Neuron (in vitro differentiated cells): ENCODE measurements around the gene TIAM2.

Experiments used
- H2AFZ ChIP-seq: one replicate; pipeline ENCODE4 v1.6.1; 2013; ENCODE audit warnings: low read depth, mild to moderate bottlenecking, inconsistent platforms, low read length, moderate library complexity
- H3K27me3 ChIP-seq: one replicate; pipeline ENCODE4 v1.6.1; 2013; ENCODE audit warnings: low read length; ENCODE audit not compliant: insufficient read depth
- H3K36me3 ChIP-seq: one replicate; pipeline ENCODE4 v1.6.1; 2013; ENCODE audit warnings: low read length; ENCODE audit not compliant: insufficient read depth
- H3K4me1 ChIP-seq: one replicate; pipeline ENCODE4 v1.6.1; 2013; ENCODE audit warnings: low read length; ENCODE audit not compliant: insufficient read depth
- H3K4me3 ChIP-seq: 2 replicates; pipeline ENCODE4 v1.5.1; 2013; ENCODE audit warnings: mild to moderate bottlenecking, low read length, moderate library complexity
- H3K9me3 ChIP-seq: one replicate; pipeline ENCODE4 v1.6.1; 2013; ENCODE audit warnings: low read length

The TIAM2 gene

DNA sequence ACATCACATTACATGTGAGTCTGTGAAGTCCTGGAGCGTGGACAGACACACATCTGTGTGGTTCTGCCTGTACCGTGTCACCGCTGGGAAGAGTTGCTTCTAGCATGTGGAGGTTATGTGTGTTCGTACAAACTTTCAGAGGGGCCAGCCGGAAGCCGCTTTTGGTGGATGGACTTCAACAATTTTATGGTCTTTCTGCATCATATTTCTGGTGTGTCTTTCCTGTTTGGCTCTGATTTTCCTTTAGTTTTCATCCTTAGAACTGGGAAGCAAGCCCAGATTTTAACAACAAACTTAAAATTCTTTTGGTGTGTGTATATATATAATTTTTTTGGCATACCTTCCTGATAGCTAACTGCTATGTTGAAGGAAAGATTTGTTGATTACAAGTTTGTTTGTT is 71.2 kb downstream of the TIAM2 start:
- no peaks in the 10 kb centered on the region for H3K27me3 ChIP-seq
- H3K4me3 ChIP-seq, result no peak overlapping the region
- H3K9me3 ChIP-seq, result no peaks in the 10 kb centered on the region
- H3K36me3 ChIP-seq, result no peaks in the 10 kb centered on the region
- H3K4me1 ChIP-seq, result no peaks in the 10 kb centered on the region
- no peak overlapping the region for H2AFZ ChIP-seq

DNA sequence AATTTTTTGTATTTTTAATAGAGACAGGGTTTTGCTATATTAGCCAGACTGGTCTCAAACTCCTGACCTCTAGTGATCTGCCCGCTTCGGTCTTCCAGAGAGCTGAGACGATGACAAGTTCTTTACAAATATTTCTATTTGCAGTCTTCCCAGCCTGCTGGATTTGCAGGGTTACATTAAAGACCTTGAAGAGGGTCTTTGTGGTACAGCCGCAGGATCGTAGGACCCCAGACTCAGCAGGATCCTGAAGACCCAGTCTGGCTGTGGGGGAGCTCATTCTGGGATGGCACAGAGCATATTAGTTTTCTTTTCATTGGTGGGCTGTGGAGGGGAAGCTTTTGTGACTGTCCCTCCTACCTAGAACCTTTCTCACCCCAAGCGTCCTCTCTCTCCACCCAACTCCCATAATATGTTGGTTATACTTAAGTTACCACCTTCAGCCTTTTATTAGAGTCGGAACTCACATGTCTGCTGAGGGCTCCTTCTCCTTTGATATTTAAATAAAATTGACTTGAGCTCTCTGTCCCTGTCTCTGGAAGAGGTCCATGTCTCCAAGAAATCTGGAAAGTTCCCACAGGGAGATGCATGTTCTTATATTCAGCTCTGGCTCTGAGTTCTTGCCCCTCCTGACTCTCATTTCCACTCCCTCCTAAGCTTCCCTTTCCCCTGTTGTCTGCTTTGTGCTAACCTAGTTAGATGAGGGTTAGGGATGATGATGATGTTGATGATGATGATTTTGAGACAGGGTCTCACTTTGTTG is 72.0 kb downstream of the TIAM2 start:
- H3K27me3 ChIP-seq, result no peaks in the 10 kb centered on the region
- no peak overlapping the region for H2AFZ ChIP-seq
- H3K36me3 ChIP-seq, result no peaks in the 10 kb centered on the region
- no peaks in the 10 kb centered on the region for H3K4me1 ChIP-seq
- no peak overlapping the region for H3K4me3 ChIP-seq
- H3K9me3 ChIP-seq, result no peaks in the 10 kb centered on the region

DNA sequence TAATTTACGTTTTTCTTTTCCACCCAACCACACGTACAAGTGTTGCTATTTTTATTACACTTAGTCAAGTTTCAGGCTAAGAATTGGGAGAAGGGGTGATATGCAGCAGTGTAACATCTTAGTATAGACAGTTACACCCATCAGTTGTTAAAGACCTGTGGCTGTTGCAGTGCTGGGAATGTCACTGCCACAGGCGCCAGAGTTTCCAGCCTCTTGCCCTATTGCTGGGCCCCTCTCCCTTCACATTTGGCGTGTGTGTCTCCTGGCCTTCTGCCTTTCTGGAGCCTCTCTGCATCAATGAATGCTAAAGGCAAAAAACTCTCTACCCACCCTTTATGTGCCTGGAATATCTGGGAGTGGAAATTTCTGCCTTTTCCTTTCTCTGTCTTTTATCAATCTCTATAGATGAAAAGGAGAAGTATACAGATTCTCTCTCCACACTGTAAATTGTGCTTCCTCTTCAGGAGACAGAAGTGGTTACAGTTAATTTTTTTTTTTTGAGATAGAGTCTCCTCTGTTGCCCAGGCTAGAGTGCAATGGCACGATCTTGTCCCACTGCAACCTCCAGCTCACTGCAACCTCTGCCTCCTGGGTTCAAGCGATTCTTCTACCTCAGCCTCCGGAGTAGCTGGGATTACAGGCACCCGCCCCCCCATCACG is 73.0 kb downstream of the TIAM2 start:
- H3K4me1 ChIP-seq, result no peaks in the 10 kb centered on the region
- no peak overlapping the region for H3K4me3 ChIP-seq
- no peaks in the 10 kb centered on the region for H3K27me3 ChIP-seq

DNA sequence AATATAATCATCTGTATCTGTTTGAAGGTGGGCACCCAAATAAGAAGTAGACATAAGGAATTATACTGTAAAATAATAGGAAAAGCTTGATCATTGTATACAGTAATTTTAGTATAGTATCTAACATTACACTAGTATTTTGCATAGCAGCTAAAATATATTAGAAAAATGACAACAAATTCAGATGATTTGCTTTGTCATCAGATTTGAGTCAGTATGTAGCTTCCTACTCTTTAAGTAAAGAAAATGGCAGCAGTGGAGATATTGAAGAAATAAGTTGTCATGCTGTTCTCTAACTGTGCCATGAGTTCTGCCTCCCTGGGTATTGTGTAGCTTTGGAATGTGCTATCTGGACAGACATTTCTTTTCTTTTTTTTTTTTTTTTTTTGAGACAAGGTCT is 74.4 kb downstream of the TIAM2 start:
- Histone ChIP-seq H2AFZ (no peak overlapping the region), H3K27me3 (no peaks in the 10 kb centered on the region), H3K4me3 (no peak overlapping the region), H3K9me3 (no peaks in the 10 kb centered on the region), H3K36me3 (no peaks in the 10 kb centered on the region), H3K4me1 (no peaks in the 10 kb centered on the region)

More for the DNA sequence above, 73.0 kb downstream of the TIAM2 start:
- H3K9me3 ChIP-seq, result no peaks in the 10 kb centered on the region
- H3K36me3 ChIP-seq, result no peaks in the 10 kb centered on the region
- no peak overlapping the region for H2AFZ ChIP-seq

DNA sequence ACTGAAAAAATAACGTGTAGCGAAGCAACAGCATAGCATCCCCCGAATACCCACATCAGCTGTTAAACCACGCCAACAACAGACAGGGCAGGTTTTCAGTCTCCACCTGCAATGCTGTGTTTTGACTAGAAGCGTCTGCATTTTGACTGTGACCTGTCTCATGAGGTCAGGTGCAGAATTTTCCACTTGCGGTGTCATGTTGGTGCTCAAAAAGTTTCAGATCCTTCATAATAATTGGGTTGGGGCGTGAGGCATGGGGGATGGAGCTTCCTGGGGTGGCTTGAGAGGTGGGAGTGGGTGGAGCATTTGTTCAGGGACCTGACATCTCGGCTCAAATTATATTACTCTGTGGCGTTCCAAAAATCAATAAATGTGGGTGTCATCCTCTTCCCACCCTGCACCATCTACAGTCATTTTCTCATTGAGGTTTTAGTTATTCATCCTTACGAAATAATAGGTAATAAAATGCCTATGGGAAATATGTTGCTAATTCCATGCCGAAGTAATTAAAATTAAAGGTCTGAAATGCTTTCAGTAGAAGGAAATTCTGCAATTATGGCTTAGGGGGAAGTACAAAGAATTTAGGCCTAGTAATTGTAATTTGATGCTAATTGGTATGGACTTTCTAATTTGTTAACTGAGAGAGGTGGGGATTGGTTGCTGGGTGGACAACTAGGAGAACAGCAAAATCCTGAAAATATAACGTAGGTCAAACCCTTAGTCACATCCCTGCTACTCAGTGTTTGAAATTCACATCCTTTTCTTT is 81.0 kb downstream of the TIAM2 start:
- H3K27me3 ChIP-seq, result no peaks in the 10 kb centered on the region
- H3K9me3 ChIP-seq, result no peaks in the 10 kb centered on the region

GRCh38 chr6:155077331-155077730 is 82.2 kb downstream of the TIAM2 start:
- H3K9me3 ChIP-seq, result no peaks in the 10 kb centered on the region
- no peaks in the 10 kb centered on the region for H3K36me3 ChIP-seq
- no peaks in the 10 kb centered on the region for H3K27me3 ChIP-seq
- H2AFZ ChIP-seq, result no peak overlapping the region
- no peaks in the 10 kb centered on the region for H3K4me1 ChIP-seq
- no peak overlapping the region for H3K4me3 ChIP-seq

More for the DNA sequence above, 81.0 kb downstream of the TIAM2 start:
- Histone ChIP-seq H3K4me3 (no peak overlapping the region), H2AFZ (no peak overlapping the region), H3K36me3 (no peaks in the 10 kb centered on the region), H3K4me1 (no peaks in the 10 kb centered on the region)

DNA sequence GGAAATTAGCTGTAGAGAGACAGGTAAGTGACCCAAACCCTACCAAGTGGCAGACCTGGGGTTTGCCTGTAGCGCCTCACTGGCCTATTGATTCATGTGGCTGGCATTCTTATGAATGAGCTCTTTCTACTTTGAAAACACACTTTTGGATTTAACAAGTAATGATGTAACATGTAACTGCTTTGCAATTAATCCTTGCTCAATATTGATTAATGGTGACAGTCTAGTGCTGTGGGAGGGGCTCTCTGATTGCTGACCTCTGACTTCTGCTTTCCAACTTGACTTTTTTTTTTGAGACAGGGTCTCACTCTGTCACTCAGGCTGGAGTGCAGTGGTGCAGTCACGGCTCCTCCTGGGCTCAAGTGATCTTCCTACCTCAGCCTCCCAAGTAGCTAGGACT is 82.7 kb downstream of the TIAM2 start:
- Histone ChIP-seq H3K36me3 (no peaks in the 10 kb centered on the region), H3K4me1 (no peaks in the 10 kb centered on the region), H3K4me3 (no peak overlapping the region), H2AFZ (no peak overlapping the region), H3K27me3 (no peaks in the 10 kb centered on the region), H3K9me3 (no peaks in the 10 kb centered on the region)

- no peaks in the 10 kb centered on the region for H3K27me3 ChIP-seq
- no peaks in the 10 kb centered on the region for H3K36me3 ChIP-seq
- H2AFZ ChIP-seq, result no peak overlapping the region
- H3K9me3 ChIP-seq, result no peaks in the 10 kb centered on the region
- H3K4me3 ChIP-seq, result no peak overlapping the region
- H3K4me1 ChIP-seq, result no peaks in the 10 kb centered on the region
Observed at GRCh38 chr6:155078331-155078745, 83.2 kb downstream of the TIAM2 start.

GRCh38 chr6:155079985-155080452 is 84.9 kb downstream of the TIAM2 start:
- no peak overlapping the region for H3K4me3 ChIP-seq
- H3K36me3 ChIP-seq, result no peaks in the 10 kb centered on the region
- H3K4me1 ChIP-seq, result peaks cover 11% of the 10 kb centered on the region
- no peaks in the 10 kb centered on the region for H3K27me3 ChIP-seq
- no peak overlapping the region for H2AFZ ChIP-seq
- H3K9me3 ChIP-seq, result no peaks in the 10 kb centered on the region

GRCh38 chr6:155080881-155081845 is 86.0 kb downstream of the TIAM2 start:
- Histone ChIP-seq H2AFZ (no peak overlapping the region), H3K4me3 (no peak overlapping the region)

DNA sequence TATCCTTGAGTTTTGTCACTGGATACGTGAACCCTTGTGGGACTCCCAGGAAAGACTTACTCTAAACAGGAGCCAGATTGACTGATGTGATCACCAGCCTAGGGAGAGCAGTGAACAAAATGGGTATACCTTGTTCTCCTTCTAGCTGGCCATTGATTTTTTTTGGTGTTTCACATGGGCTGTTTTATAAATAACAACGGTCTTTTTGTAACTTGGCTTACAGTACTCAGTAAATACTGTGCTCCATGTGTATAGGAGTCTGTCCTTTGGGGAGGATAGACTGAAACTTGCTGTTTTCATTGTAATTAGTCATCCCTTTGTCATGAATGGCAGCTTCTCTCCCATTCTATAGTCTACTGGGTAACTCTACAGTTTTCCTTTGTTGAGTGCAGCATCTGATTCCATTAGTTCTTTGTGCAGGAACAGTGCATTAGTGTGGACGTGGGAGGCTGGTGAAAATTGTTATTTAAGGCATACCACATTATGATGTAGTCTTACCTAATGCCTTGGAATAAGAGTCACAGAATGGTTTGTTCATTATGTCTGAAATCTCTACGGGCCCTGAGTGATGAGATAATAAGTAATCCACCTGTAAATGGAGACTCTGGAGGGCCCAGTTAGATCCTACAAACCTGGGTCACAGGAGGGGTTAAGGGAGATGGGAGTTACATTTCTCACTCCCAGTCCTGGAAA is 89.5 kb downstream of the TIAM2 start:
- no peaks in the 10 kb centered on the region for H3K36me3 ChIP-seq
- no peaks in the 10 kb centered on the region for H3K27me3 ChIP-seq
- H3K9me3 ChIP-seq, result no peaks in the 10 kb centered on the region
- H3K4me1 ChIP-seq, result peaks cover 14% of the 10 kb centered on the region
- no peak overlapping the region for H3K4me3 ChIP-seq
- no peak overlapping the region for H2AFZ ChIP-seq

More at GRCh38 chr6:155080881-155081845, 86.0 kb downstream of the TIAM2 start:
- Histone ChIP-seq H3K4me1 (peaks cover 14% of the 10 kb centered on the region), H3K36me3 (no peaks in the 10 kb centered on the region), H3K9me3 (no peaks in the 10 kb centered on the region), H3K27me3 (no peaks in the 10 kb centered on the region)
